GM10847 (cell line): ENCODE data around the gene CUL7.

ENCODE experiments used
- POLR2A ChIP-seq: IDR thresholded peaks from 2 replicates; pipeline ENCODE4 v1.6.1; 2011; ENCODE audit not compliant: insufficient read length; ENCODE audit errors: extremely low read depth

CUL7 gene

DNA sequence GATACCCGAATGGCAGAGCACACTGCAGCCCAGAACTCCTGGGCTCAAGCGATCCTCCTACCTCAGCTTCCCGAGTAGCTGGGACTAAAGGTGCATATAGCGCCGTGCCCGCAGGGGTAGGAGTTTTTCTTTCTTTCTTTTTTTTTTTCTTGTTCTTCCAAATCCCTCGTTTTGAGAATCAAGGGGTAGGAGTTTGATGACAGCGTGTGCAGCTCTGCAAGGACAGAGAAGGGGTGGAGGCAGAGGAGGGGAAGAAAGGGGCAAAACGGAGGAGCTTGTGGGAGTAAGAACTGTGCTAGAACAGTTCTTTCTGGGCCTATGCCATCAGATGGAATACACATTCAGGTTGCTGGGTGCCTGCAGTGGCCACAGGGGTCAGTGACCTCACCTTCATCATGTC lies 16.9 kb downstream of the CUL7 start:
- TF ChIP-seq POLR2A, result no peak

DNA sequence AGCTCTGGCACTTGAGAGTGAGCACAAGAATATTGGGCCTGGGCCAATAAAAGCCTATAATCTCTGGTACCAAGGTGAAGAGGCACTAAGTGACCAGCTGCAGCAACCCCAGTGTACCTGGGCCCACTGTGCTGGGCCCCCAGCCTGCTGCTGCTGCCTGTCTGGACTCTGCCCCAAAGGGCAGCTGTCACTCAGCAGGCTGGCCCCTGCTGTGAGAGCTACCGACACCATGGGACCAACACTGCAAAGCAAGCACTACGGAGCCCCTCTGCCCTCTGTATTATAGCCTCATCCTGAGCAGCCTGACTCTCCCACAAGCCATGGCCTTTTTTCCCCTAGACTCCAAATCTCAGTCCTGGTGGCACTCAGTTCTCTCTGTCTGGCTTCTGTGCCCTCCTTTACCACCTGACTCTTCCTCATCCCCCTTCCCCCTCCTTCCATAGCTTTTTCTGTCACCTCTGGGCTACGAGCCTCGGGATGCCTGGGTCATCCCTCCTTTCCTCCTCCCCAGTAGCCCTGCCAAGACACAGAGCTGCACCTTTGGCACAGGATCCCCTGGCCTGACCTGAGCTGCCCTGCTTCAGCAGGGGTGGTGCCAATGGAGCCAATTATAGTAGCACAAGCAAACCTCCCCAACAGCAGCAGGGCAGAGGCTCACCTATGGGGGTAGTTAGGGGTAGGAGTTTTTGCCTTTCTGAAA lies 18.0 kb downstream of the CUL7 start:
- TF ChIP-seq POLR2A, result no peak

DNA sequence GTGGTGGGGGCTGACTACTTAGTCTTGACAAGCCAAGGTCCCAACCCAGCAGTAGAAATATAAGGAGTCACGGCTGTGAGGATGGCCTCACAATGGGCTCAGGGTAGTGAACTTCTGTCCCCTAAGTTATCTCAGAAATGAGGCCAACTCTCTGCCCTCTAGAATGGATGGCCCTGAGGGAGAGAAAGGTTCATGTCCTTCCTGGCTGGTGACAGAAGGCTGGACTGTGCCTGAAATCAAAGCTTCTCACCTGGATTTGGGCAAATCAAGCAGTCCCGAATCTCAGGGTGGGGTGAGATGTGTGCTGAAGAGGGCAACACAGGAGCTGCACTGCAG lies 19.5 kb downstream of the CUL7 start:
- TF ChIP-seq POLR2A, result no peak

DNA sequence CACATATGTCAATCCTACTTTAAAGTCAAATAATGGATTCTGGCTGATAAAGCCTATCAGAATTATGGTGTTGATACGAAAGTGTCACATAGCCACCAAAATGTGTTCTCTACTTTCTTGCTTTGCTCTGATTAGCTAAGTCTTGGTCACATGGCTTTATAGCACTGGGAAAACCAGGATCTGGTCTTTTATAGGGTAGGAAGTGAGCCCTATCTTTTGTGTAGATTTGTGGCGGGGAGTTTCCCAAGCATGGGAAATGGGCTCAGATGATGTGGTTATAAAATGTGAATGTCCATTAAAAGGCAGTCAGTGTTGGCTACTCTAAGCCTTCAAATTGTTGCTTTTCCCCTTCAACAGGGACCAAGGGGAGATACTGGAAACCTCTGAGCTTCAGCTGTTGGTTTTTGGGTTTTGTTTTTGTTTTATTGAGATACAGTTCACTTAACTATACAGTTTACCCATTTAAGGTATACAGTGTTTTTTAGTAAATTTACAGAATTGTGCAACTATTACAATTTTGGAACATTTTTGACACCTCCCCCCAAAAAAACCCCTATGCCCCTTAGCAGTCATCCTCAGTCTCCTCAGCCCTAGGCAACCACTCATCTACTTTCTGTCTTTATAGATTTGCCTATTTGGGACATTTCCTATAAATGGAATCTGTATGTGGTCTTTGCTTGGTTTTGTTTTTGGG lies 20.0 kb downstream of the CUL7 start:
- no peak for TF ChIP-seq POLR2A

- no peak for TF ChIP-seq POLR2A
Observed at GRCh38 chr6:43032326-43032725, 21.3 kb downstream of the CUL7 start.

DNA sequence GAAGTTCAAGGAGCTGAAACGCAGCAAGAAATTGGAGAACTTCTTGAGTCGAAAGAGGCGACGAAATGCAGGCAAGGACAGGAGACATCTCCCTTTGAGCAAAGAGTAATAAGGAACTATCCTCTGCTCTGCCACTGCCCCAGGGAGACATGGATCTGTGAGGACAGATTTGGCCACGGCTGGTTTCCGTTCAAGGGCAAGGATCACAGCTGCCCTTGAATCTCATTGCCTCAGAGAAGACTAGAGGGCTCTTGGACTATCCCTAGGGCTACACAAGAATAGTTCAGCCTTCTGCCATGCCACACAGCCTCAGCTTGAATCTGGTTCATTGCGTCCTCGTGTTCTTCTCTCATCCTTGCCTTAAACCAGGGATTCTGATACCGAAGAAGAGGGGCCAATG lies 24.5 kb downstream of the CUL7 start:
- TF ChIP-seq POLR2A, result no peak

- no peak for TF ChIP-seq POLR2A
Observed at GRCh38 chr6:43026365-43026764, 27.3 kb downstream of the CUL7 start.

GRCh38 chr6:43024436-43024835 lies 29.2 kb downstream of the CUL7 start:
- TF ChIP-seq POLR2A, result no peak

DNA sequence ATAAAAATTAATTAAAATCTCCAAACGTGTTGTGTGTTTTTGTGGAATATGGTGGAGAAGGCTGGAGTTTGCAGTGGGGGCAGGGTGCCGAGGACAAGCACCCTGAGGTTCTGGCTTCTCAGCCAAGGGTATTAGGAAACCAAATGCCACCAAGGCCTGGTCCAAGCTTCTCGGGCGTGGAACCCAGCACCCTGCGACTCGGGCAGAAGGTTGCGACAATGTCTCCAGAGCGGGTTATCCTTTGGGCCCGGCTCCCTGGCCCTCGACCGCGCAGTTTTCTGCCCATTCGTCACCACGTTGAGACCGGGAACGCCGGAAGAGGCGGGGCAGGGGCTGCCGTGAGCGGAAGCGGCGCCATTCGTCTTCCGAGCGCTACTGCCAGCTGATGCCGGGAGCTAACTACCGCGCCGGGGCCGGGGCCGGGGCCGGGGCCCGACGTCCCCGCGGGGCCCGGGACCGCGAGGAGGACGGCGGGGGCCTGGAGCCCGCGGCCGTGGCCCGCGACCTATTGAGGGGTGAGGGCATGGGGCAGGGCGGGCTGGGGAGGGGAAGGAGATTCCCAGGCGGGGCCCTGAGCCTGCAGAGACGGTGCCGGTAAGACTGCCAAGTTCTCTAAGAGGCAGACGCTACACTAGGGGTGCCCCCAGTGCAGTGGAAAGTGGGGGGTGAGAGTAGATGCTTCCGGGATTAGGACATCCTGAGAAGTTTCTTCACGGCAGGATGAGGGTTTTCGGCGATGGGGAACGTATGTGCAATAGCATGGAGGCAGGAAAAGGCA lies 32.2 kb downstream of the CUL7 start, which contains the start of gene RRP36:
Gene RRP36, plus strand, starts transcription at position 354 of the 778 bp plus-strand sequence. Its CDS starts 32 bp downstream, at position 386.
- peak; percentile 58 for TF ChIP-seq POLR2A

GRCh38 chr6:43020847-43021246 lies 32.8 kb downstream of the CUL7 start:
- no peak for TF ChIP-seq POLR2A

- no peak for TF ChIP-seq POLR2A
Observed at GRCh38 chr6:43020052-43020705, 33.5 kb downstream of the CUL7 start.

DNA sequence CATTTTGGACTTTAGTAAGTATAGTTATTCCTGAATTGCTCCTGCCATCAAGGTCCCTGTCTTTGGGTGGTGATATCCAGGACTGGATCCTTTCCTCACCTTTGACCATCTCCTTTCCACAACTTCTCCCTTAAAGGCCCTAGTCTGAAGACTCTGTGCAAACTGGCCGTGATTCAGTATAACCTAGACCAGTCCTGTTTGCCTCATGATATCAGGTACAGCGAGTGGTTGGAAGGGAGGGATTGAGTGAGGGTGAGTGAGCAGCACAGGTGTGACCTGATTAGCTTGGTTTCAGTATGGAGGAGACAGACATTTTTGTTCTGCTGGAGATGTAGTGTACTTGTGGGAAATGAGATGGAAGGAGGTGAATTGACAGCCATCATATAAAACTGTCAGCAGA lies 34.5 kb downstream of the CUL7 start:
- TF ChIP-seq POLR2A, result no peak

- no peak for TF ChIP-seq POLR2A
Observed at GRCh38 chr6:43016943-43017334, 36.7 kb downstream of the CUL7 start.

DNA sequence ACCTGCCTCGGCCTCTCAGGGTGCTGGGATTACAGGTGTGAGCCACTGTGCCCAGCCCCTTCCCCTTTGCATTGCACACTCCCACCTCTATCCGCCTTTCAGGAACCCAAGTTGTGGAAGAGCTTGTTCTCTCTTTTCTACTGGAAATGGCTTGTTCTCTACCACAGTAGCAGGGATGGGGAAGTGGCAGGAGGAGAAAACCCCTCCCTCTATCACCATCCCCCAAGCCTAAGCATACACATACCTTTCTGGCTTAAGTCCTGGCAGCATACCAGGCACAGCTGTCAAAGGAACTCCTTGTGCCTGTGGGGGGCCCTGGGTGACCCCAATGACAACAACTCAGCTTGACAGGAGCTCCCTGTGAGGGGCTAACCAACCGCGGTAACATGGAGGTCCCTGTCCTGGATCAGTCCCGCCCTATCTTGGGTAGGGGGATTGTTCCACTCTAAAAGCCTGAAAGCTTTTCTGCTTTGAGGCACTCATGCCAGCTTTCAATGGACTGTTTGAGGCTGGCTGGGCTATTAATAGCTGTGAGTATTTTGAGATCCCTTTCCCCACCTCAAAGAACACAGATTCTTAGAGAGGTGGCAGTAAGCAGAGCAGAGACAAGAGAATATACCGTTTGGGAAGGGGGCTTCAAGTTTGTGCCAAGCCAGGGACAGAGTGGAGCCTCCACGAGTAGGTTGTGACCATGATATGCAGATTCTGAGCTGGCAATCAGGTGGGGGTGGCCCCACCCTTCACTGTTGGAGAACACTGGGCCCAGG lies 37.3 kb downstream of the CUL7 start:
- no peak for TF ChIP-seq POLR2A

GRCh38 chr6:43014434-43014909 lies 39.2 kb downstream of the CUL7 start:
- TF ChIP-seq POLR2A, result no peak
